GM12878 (cell line): ENCODE results near the gene SOCS1. TPM values are rescaled to one million over a fixed set of nuclear protein-coding genes. Genes with fewer than 3 reads are reported as not detected.

Experiments used
- BMI1 ChIP-seq: fragments of 450-650 bp; IDR thresholded peaks from 2 replicates; pipeline ENCODE4 v1.6.1; 2016; ENCODE audit warnings: mild to moderate bottlenecking, moderate library complexity, borderline replicate concordance
- CUX1 ChIP-seq: IDR thresholded peaks from 2 replicates; pipeline ENCODE4 v1.6.1; 2012; ENCODE audit warnings: improper control_type of control experiment, low read depth, low read length; ENCODE audit not compliant: insufficient replicate concordance
- ETV6 ChIP-seq, 2 experiments: fragments of 450-650 bp in 1 of 2; IDR thresholded peaks in 1 of 2; conservative IDR thresholded peaks in 1 of 2; 2 replicates each; pipeline ENCODE4 v1.6.1; 2014; ENCODE audit warnings: antibody characterized with exemption in 1 of 2, borderline replicate concordance in 1 of 2, low read depth in 1 of 2, mild to moderate bottlenecking in 1 of 2, moderate library complexity in 1 of 2
- POLR2A ChIP-seq: IDR thresholded peaks from 2 replicates; pipeline ENCODE4 v1.6.1; 2011; ENCODE audit warnings: low read depth, mild to moderate bottlenecking, low read length
- RB1 ChIP-seq: fragments of 450-650 bp; formaldehyde crosslinking; IDR thresholded peaks from 2 replicates; pipeline ENCODE4 v1.6.1; 2017; ENCODE audit warnings: mild to moderate bottlenecking, borderline replicate concordance
- TCF12 ChIP-seq: IDR thresholded peaks from 2 replicates; pipeline ENCODE4 v1.6.1; 2011; ENCODE audit warnings: low read depth, mild to moderate bottlenecking, low read length
- polyA plus RNA-seq, 11 experiments: library from polyadenylated mRNA; depleted of rRNA in 4 of 11; unstranded in 6 of 11; stranded (reverse) in 5 of 11; fragments of >200 nt; fragmentation: Nextera tagmentation in 4 of 11; fragmentation: Illumina TruSeq in 1 of 11; extraction: Ambion mirVana in 4 of 11; extraction: Trizol in 1 of 11; gene quantifications; 1 replicate in 1 of 11; 2 replicates in 10 of 11; pipeline versions ENCODE4 v1.2.1 to v1.2.3, GENCODE V29; 2011 to 2016; ENCODE audit warnings: inconsistent platforms in 2 of 11, missing spikeins in 2 of 11, low read depth in 1 of 11
- total RNA-seq, 4 experiments: library from RNA; depleted of rRNA in 3 of 4; stranded (reverse); fragments of >200 nt in 3 of 4; fragmentation: Illumina TruSeq in 1 of 4; extraction: Trizol in 1 of 4; gene quantifications; 2 replicates each; pipeline versions ENCODE4 v1.2.1 to v1.2.3, GENCODE V29; 2013 to 2021
- TF ChIP-seq, protein P1 (sequence below), 3 experiments: IDR thresholded peaks in 2 of 3; conservative IDR thresholded peaks in 1 of 3; 2 replicates each; pipeline ENCODE4 v1.5.1; 2011; ENCODE audit warnings: low read depth in 3 of 3, low read length in 3 of 3, mild to moderate bottlenecking in 3 of 3, control low read depth in 2 of 3, moderate library complexity in 2 of 3, inconsistent platforms in 1 of 3, mixed read lengths in 1 of 3; ENCODE audit not compliant: control insufficient read depth in 2 of 3, insufficient read depth in 1 of 3; ENCODE audit errors: extremely low read depth in 1 of 3

Gene SOCS1
- total and polyA plus RNA-seq, 10 of the 15 experiments (the other 5 are each of a cell fraction or from before 2014, with no cell fraction given), result 0.42 to 39.8 (median 11.2) TPM

DNA sequence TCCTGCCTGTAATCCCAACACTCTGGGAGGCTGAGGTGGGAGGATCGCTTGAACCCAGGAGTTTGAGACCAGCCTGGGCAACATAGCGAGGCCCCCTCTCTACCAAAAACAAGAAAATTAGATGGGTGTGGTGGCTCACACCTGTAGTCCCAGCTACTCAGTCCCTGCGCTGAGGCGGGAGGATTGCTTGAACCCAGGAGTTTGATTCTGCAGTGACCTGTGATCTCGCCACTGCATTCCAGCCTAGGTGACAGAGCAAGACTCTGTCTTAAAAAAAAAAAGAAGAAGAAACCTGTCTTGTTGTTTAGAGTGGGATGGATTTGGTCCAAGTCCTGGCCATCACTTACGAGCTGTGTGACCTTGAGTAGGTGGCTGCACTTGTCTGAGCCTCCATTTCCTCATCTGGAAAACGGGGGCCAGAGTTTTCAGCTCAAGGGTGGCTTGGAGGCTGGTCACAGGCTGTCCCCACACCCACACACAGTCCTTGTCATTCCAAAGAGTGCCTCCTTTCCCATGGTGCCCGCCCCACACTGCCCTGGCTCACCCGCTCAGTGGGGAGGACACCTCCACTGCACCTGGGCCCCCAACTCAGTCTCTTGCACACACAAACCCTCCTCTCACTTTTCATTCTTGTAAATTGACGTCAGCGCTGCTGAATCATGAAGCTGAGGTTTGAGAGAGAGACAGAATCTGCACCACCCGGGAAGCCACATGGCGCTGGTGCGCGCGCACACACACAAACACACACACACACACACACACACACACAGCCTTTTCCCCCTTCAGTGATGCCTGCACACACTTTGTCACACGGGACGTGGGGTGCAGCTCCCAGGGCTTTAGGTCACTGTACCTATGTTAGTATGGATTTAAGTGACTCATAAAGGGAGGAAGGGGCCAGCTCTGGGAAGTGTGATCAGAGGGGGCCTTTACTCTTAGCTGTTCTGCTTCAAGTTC lies 4.2 kb downstream of the SOCS1 start (continued):
- TF ChIP-seq CUX1 (no peak), TCF12 (peak; percentile 60; the same call in 1 of the 2 replicates), ETV6 (conservative IDR thresholded peaks at IDR 0.05 in 1 of 2, IDR thresholded peaks at IDR 0.05 in 1 of 2; ENCODE audit: borderline replicate concordance in 1 of 2, low read depth in 1 of 2) (no peak), BMI1 (peak; percentile 76; the same call in 1 of the 2 replicates), POLR2A (peak; percentile 72), RB1 (peak; percentile 43; the same call in 1 of the 2 replicates)
- TF ChIP-seq, protein P1, sequence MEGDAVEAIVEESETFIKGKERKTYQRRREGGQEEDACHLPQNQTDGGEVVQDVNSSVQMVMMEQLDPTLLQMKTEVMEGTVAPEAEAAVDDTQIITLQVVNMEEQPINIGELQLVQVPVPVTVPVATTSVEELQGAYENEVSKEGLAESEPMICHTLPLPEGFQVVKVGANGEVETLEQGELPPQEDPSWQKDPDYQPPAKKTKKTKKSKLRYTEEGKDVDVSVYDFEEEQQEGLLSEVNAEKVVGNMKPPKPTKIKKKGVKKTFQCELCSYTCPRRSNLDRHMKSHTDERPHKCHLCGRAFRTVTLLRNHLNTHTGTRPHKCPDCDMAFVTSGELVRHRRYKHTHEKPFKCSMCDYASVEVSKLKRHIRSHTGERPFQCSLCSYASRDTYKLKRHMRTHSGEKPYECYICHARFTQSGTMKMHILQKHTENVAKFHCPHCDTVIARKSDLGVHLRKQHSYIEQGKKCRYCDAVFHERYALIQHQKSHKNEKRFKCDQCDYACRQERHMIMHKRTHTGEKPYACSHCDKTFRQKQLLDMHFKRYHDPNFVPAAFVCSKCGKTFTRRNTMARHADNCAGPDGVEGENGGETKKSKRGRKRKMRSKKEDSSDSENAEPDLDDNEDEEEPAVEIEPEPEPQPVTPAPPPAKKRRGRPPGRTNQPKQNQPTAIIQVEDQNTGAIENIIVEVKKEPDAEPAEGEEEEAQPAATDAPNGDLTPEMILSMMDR (IDR thresholded peaks at IDR 0.05 in 2 of 3, conservative IDR thresholded peaks at IDR 0.05 in 1 of 3; ENCODE audit: control insufficient read depth in 2 of 3, extremely low read depth in 1 of 3, insufficient read depth in 1 of 3, low read depth in 3 of 3, low read length in 3 of 3), result no peak
